Activated CD4-positive, alpha-beta memory T cell treated with anti-CD3 and anti-CD28 coated beads, Interleukin-2, amount 10 ng/mL, durations not matched to agents 7 days and 5 days (primary cell): Measurements from ENCODE around the gene PUM2. TPM values are rescaled to one million over a fixed set of nuclear protein-coding genes. Genes with fewer than 3 reads are reported as not detected.

Experiments used
- CTCF ChIA-PET: fragments of 350-600 bp; sonication (Branson Sonifier 250); formaldehyde crosslinking; loops from one replicate; lab custom pipeline; 2021; ENCODE audit warnings: antibody characterized with exemption, inconsistent platforms; lab: Charles Lee
- POLR2A ChIA-PET: fragments of 350-600 bp; sonication (Branson Sonifier 250); formaldehyde crosslinking; loops from one replicate; lab custom pipeline; 2021; ENCODE audit warnings: antibody characterized with exemption; lab: Charles Lee
- DNase-seq: peaks from one replicate; pipeline ENCODE4 v3.0.0-alpha.2; 2020
- H3K27ac Mint-ChIP-seq: one replicate; pipeline ENCODE4 v1.8.0; 2021; ENCODE audit warnings: mild to moderate bottlenecking, mixed read lengths
- H3K27me3 Mint-ChIP-seq: one replicate; pipeline ENCODE4 v1.8.0; 2021; ENCODE audit warnings: mixed read lengths
- H3K36me3 Mint-ChIP-seq: one replicate; pipeline ENCODE4 v1.8.0; 2021; ENCODE audit warnings: low read depth, mixed read lengths
- H3K4me1 Mint-ChIP-seq: one replicate; pipeline ENCODE4 v1.8.0; 2021; ENCODE audit warnings: mixed read lengths
- H3K4me3 Mint-ChIP-seq: one replicate; pipeline ENCODE4 v1.8.0; 2021; ENCODE audit warnings: mild to moderate bottlenecking, mixed read lengths
- H3K9me3 Mint-ChIP-seq: one replicate; pipeline ENCODE4 v1.8.0; 2021; ENCODE audit warnings: mixed read lengths
- total RNA-seq, 2 experiments: library from RNA; stranded (reverse); gene quantifications; one replicate each; pipeline ENCODE4 v1.2.3, GENCODE V29; 2021

Gene PUM2
- total RNA-seq, 2 experiments from 2014 or later, result 141 to 147 TPM

GRCh38 chr2:20222014-20222768, 128.5 kb downstream of the PUM2 start:
- Mint-ChIP-seq H3K4me1 (peaks cover 12% of the 10 kb centered on the region), H3K36me3 (no peaks in the 10 kb centered on the region), H3K9me3 (no peaks in the 10 kb centered on the region), H3K27ac (no peak overlapping the region), H3K4me3 (no peak overlapping the region), H3K27me3 (peaks cover 50% of the 10 kb centered on the region)
- DNase-seq, result no peak
- ChIA-PET POLR2A (no interaction called here), CTCF (interaction anchor here (1.6 kb wide), 1 partner anchor 207 kb away, joined by 4 read pairs; no protein-coding TSS in a partner anchor)

GRCh38 chr2:20221555-20221973, 129.1 kb downstream of the PUM2 start:
- POLR2A ChIA-PET, result no interaction called here
- no peaks in the 10 kb centered on the region for H3K36me3 Mint-ChIP-seq
- no peak overlapping the region for H3K27ac Mint-ChIP-seq
- H3K9me3 Mint-ChIP-seq, result no peaks in the 10 kb centered on the region
- CTCF ChIA-PET, result interaction anchor here (1.6 kb wide), 1 partner anchor 206 kb away, joined by 4 read pairs; no protein-coding TSS in a partner anchor
- no peak overlapping the region for H3K4me3 Mint-ChIP-seq
- H3K4me1 Mint-ChIP-seq, result peaks cover 12% of the 10 kb centered on the region
- H3K27me3 Mint-ChIP-seq, result peaks cover 47% of the 10 kb centered on the region
- DNase-seq, result no peak

GRCh38 chr2:20220806-20221554, 129.7 kb downstream of the PUM2 start:
- Mint-ChIP-seq H3K27ac (no peak overlapping the region), H3K4me1 (peaks cover 9% of the 10 kb centered on the region), H3K27me3 (peaks cover 44% of the 10 kb centered on the region), H3K4me3 (no peak overlapping the region), H3K36me3 (no peaks in the 10 kb centered on the region), H3K9me3 (no peaks in the 10 kb centered on the region)
- ChIA-PET POLR2A (no interaction called here), CTCF (interaction anchor here (1.6 kb wide), 1 partner anchor 205 kb away, joined by 4 read pairs; no protein-coding TSS in a partner anchor)
- DNase-seq, result no peak

- POLR2A ChIA-PET, result no interaction called here
- Mint-ChIP-seq H3K9me3 (no peaks in the 10 kb centered on the region), H3K27me3 (peaks cover 38% of the 10 kb centered on the region), H3K27ac (no peak overlapping the region), H3K36me3 (no peaks in the 10 kb centered on the region), H3K4me3 (no peak overlapping the region), H3K4me1 (peaks cover 4% of the 10 kb centered on the region)
- CTCF ChIA-PET, result no interaction called here
- DNase-seq, result no peak
These were observed 130.8 kb downstream of the PUM2 start for GRCh38 chr2:20219763-20220380.

GRCh38 chr2:20218331-20219320, 132.0 kb downstream of the PUM2 start:
- no peaks in the 10 kb centered on the region for H3K9me3 Mint-ChIP-seq
- no peak overlapping the region for H3K4me3 Mint-ChIP-seq
- ChIA-PET CTCF (no interaction called here), POLR2A (no interaction called here)
- H3K27ac Mint-ChIP-seq, result no peak overlapping the region
- no peaks in the 10 kb centered on the region for H3K36me3 Mint-ChIP-seq
- no peak for DNase-seq
- peaks cover 4% of the 10 kb centered on the region for H3K4me1 Mint-ChIP-seq
- peaks cover 39% of the 10 kb centered on the region for H3K27me3 Mint-ChIP-seq

- no peaks in the 10 kb centered on the region for H3K4me1 Mint-ChIP-seq
- no peak overlapping the region for H3K4me3 Mint-ChIP-seq
- POLR2A ChIA-PET, result no interaction called here
These were observed 133.3 kb downstream of the PUM2 start for GRCh38 chr2:20217041-20217970.

GRCh38 chr2:20216130-20217025, 134.3 kb downstream of the PUM2 start:
- Mint-ChIP-seq H3K4me3 (no peak overlapping the region), H3K36me3 (no peaks in the 10 kb centered on the region), H3K4me1 (no peaks in the 10 kb centered on the region), H3K27me3 (peaks cover 24% of the 10 kb centered on the region), H3K27ac (no peak overlapping the region), H3K9me3 (no peaks in the 10 kb centered on the region)
- no peak for DNase-seq
- ChIA-PET POLR2A (interaction anchor here (0.6 kb wide), 1 partner anchor 442 kb away, joined by 3 read pairs; no protein-coding TSS in a partner anchor), CTCF (no interaction called here)

More at GRCh38 chr2:20217041-20217970, 133.3 kb downstream of the PUM2 start:
- no peak for DNase-seq
- peaks cover 31% of the 10 kb centered on the region for H3K27me3 Mint-ChIP-seq
- CTCF ChIA-PET, result no interaction called here
- H3K36me3 Mint-ChIP-seq, result no peaks in the 10 kb centered on the region
- H3K27ac Mint-ChIP-seq, result no peak overlapping the region
- H3K9me3 Mint-ChIP-seq, result no peaks in the 10 kb centered on the region

GRCh38 chr2:20215183-20216040, 135.2 kb downstream of the PUM2 start:
- POLR2A ChIA-PET, result no interaction called here
- no peak overlapping the region for H3K4me3 Mint-ChIP-seq
- no peak overlapping the region for H3K27ac Mint-ChIP-seq
- peaks cover 14% of the 10 kb centered on the region for H3K27me3 Mint-ChIP-seq
- no peak for DNase-seq
- CTCF ChIA-PET, result interaction anchor here (0.8 kb wide), 1 partner anchor 11 kb away, joined by 3 read pairs; no protein-coding TSS in a partner anchor
- no peaks in the 10 kb centered on the region for H3K4me1 Mint-ChIP-seq
- H3K9me3 Mint-ChIP-seq, result no peaks in the 10 kb centered on the region
- H3K36me3 Mint-ChIP-seq, result no peaks in the 10 kb centered on the region

GRCh38 chr2:20214566-20215182, 136.0 kb downstream of the PUM2 start:
- DNase-seq, result no peak
- H3K4me1 Mint-ChIP-seq, result no peaks in the 10 kb centered on the region
- ChIA-PET CTCF (interaction anchor here (0.8 kb wide), 1 partner anchor 11 kb away, joined by 3 read pairs; no protein-coding TSS in a partner anchor), POLR2A (no interaction called here)
- H3K27ac Mint-ChIP-seq, result no peak overlapping the region
- no peaks in the 10 kb centered on the region for H3K9me3 Mint-ChIP-seq
- H3K27me3 Mint-ChIP-seq, result peaks cover 8% of the 10 kb centered on the region
- H3K36me3 Mint-ChIP-seq, result no peaks in the 10 kb centered on the region
- H3K4me3 Mint-ChIP-seq, result no peak overlapping the region
